Activated CD8-positive, alpha-beta memory T cell treated with anti-CD3 and anti-CD28 coated beads, Interleukin-2, amount 50 U/mL, for 4 hours (primary cell): Measurements from ENCODE around the gene TRIM9.

Experiments used
- DNase-seq: peaks from one replicate; pipeline ENCODE4 v3.0.0-alpha.2; 2020

The TRIM9 gene

GRCh38 chr14:50931559-50931958 is 163.3 kb downstream of the TRIM9 start:
- no peak for DNase-seq

- DNase-seq, result no peak
These were observed 165.4 kb downstream of the TRIM9 start for GRCh38 chr14:50929506-50929905.

GRCh38 chr14:50928002-50928635 is 166.8 kb downstream of the TRIM9 start:
- DNase-seq, result no peak

GRCh38 chr14:50926851-50927386 is 168.0 kb downstream of the TRIM9 start:
- DNase-seq, result no peak
